HepG2 (cell line): ENCODE data around the gene CYB5B. TPM values are rescaled to one million over a fixed set of nuclear protein-coding genes. Genes with fewer than 3 reads are reported as not detected.

Experiments used
- DRAP1 ChIP-seq: IDR thresholded peaks from 2 replicates; pipeline ENCODE4 v1.6.1; 2016; ENCODE audit warnings: missing genetic modification reagents, missing compliant biosample characterization
- HMGXB3 ChIP-seq: sonication (generic); formaldehyde crosslinking; IDR thresholded peaks from 2 replicates; pipeline ENCODE4 v1.4.0; 2020; ENCODE audit warnings: missing genetic modification reagents, borderline replicate concordance
- HNF1A ChIP-seq, 2 experiments: sonication (generic) in 1 of 2; formaldehyde crosslinking in 1 of 2; IDR thresholded peaks; 2 replicates each; pipeline versions ENCODE4 v1.4.0 to v1.6.1; 2016 to 2020; ENCODE audit warnings: borderline replicate concordance in 1 of 2, low read depth in 1 of 2, mild to moderate bottlenecking in 1 of 2, missing genetic modification reagents in 1 of 2
- MEIS2 ChIP-seq: sonication (generic); formaldehyde crosslinking; IDR thresholded peaks from 2 replicates; pipeline ENCODE4 v1.9.0; 2021; ENCODE audit warnings: mild to moderate bottlenecking, missing genetic modification reagents
- NAIF1 ChIP-seq: sonication (generic); formaldehyde crosslinking; IDR thresholded peaks from 2 replicates; pipeline ENCODE4 v1.5.0; 2020; ENCODE audit warnings: mild to moderate bottlenecking, missing genetic modification reagents, borderline replicate concordance
- NCOA5 ChIP-seq: sonication (generic); formaldehyde crosslinking; IDR thresholded peaks from 2 replicates; pipeline ENCODE4 v1.4.0; 2020; ENCODE audit warnings: missing genetic modification reagents
- RARG ChIP-seq: sonication (generic); formaldehyde crosslinking; IDR thresholded peaks from 2 replicates; pipeline ENCODE4 v1.4.0; 2020; ENCODE audit warnings: low read depth, mild to moderate bottlenecking, missing genetic modification reagents
- RBAK ChIP-seq: sonication (generic); formaldehyde crosslinking; IDR thresholded peaks from 2 replicates; pipeline ENCODE4 v1.5.1; 2020; ENCODE audit warnings: mild to moderate bottlenecking, missing genetic modification reagents
- SMARCE1 ChIP-seq: fragments of 450-650 bp; IDR thresholded peaks from 2 replicates; pipeline ENCODE4 v1.6.1; 2017; ENCODE audit warnings: borderline replicate concordance
- SRSF1 ChIP-seq: fragments of 200-400 bp; formaldehyde crosslinking; optimal IDR thresholded peaks from 2 replicates; pipeline ENCODE3; 2017; ENCODE audit warnings: mild to moderate bottlenecking, low read depth, low read length, moderate library complexity
- TAF1 ChIP-seq: sonication (generic); formaldehyde crosslinking; IDR thresholded peaks from 2 replicates; pipeline ENCODE4 v1.4.0; 2020; ENCODE audit warnings: missing genetic modification reagents
- TEAD3 ChIP-seq: optimal IDR thresholded peaks from 2 replicates; pipeline ENCODE3; 2016; ENCODE audit warnings: borderline replicate concordance
- ZNF484 ChIP-seq: sonication (generic); formaldehyde crosslinking; IDR thresholded peaks from 2 replicates; pipeline ENCODE4 v1.5.1; 2020; ENCODE audit warnings: mild to moderate bottlenecking, low read depth, missing genetic modification reagents, borderline replicate concordance
- ZNF547 ChIP-seq: sonication (generic); formaldehyde crosslinking; IDR thresholded peaks from 2 replicates; pipeline ENCODE4 v1.5.1; 2020; ENCODE audit warnings: mild to moderate bottlenecking, missing genetic modification reagents
- ZNF737 ChIP-seq: sonication (generic); formaldehyde crosslinking; IDR thresholded peaks from 2 replicates; pipeline ENCODE4 v1.5.0; 2020; ENCODE audit warnings: missing genetic modification reagents, mild to moderate bottlenecking, borderline replicate concordance
- ZNF770 ChIP-seq: sonication (generic); formaldehyde crosslinking; IDR thresholded peaks from 2 replicates; pipeline ENCODE4 v1.5.0; 2020; ENCODE audit warnings: mild to moderate bottlenecking, missing genetic modification reagents
- polyA plus RNA-seq, 8 experiments: library from polyadenylated mRNA; depleted of rRNA in 3 of 8; stranded (reverse) in 7 of 8; unstranded in 1 of 8; fragments of >200 nt; fragmentation: Illumina TruSeq in 4 of 8; extraction: Trizol in 4 of 8; gene quantifications; 2 replicates each; pipeline versions ENCODE4 v1.2.1 to v1.2.3, GENCODE V29; 2011 to 2016; ENCODE audit warnings: low read depth in 4 of 8, missing spikeins in 1 of 8, mixed read lengths in 1 of 8; ENCODE audit not compliant: insufficient read depth in 1 of 8
- total RNA-seq, 5 experiments: library from RNA; depleted of rRNA; stranded (reverse); fragments of >200 nt; fragmentation: Illumina TruSeq; extraction: Trizol; gene quantifications; 2 replicates each; pipeline ENCODE4 v1.2.3, GENCODE V29; 2016; ENCODE audit warnings: low read depth in 1 of 5

The CYB5B gene
- total and polyA plus RNA-seq, 2 of the 13 experiments (the other 11 are each of a cell fraction or from before 2014, with no cell fraction given) = 234 to 432 TPM

- TF ChIP-seq ZNF770 (CRISPR knock-in tag) (no peak), ZNF547 (no peak), NAIF1 (no peak), MEIS2 (CRISPR knock-in tag) (no peak), TEAD3 (CRISPR knock-in tag) (no peak), TAF1 (CRISPR knock-in tag) (0 out of 2 replicates have a peak, but pooled peaks have one; percentile 25), HMGXB3 (no peak), SMARCE1 (no peak), HNF1A (IDR thresholded peaks at IDR 0.05; ENCODE audit: low read depth) (no peak), HNF1A (CRISPR knock-in tag; IDR thresholded peaks at IDR 0.05; ENCODE audit: borderline replicate concordance) (no peak), ZNF737 (CRISPR knock-in tag) (no peak), DRAP1 (CRISPR knock-in tag) (no peak), RARG (CRISPR knock-in tag) (no peak), ZNF484 (CRISPR knock-in tag) (no peak), RBAK (no peak), NCOA5 (CRISPR knock-in tag) (no peak), SRSF1 (no peak)
These were observed 57.5 kb downstream of the CYB5B start (continued) for GRCh38 chr16:69481901-69482341.
